Measurements from ENCODE around the gene LRRC45. TPM values are rescaled to one million over a fixed set of nuclear protein-coding genes. Genes with fewer than 3 reads are reported as not detected.

LRRC45 gene
- total and polyA plus RNA-seq, 9 donors, result 0.67 to 16.4 (median 7.1) TPM

- Histone ChIP-seq H3K36me3 (no peaks in the 10 kb centered on the region), H3K4me3 (no peak overlapping the region), H3K27ac (no peak overlapping the region), H3K27me3 (no peaks in the 10 kb centered on the region), H3K9me3 (no peaks in the 10 kb centered on the region), H3K4me1 (ENCODE audit: insufficient read depth) (peaks cover 2% of the 10 kb centered on the region)
- intact Hi-C loops (cut with DNase I), result no loop called here
- DNase-seq, result no peak
- 75 to 81% (median 77%) methylated on average over 36 of the region's 36 CpGs for WGBS, 3 donors
- TF ChIP-seq, protein P1, sequence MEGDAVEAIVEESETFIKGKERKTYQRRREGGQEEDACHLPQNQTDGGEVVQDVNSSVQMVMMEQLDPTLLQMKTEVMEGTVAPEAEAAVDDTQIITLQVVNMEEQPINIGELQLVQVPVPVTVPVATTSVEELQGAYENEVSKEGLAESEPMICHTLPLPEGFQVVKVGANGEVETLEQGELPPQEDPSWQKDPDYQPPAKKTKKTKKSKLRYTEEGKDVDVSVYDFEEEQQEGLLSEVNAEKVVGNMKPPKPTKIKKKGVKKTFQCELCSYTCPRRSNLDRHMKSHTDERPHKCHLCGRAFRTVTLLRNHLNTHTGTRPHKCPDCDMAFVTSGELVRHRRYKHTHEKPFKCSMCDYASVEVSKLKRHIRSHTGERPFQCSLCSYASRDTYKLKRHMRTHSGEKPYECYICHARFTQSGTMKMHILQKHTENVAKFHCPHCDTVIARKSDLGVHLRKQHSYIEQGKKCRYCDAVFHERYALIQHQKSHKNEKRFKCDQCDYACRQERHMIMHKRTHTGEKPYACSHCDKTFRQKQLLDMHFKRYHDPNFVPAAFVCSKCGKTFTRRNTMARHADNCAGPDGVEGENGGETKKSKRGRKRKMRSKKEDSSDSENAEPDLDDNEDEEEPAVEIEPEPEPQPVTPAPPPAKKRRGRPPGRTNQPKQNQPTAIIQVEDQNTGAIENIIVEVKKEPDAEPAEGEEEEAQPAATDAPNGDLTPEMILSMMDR (IDR thresholded peaks at IDR 0.05), result no peak
- no peak for TF ChIP-seq POLR2A (IDR thresholded peaks at IDR 0.05)
- TF ChIP-seq EP300 (IDR thresholded peaks at IDR 0.05), result no peak
These were observed 57.1 kb downstream of the LRRC45 start for GRCh38 chr17:82080048-82080788.

Other genes with a start within 250 kb of the LRRC45 start
- gene GCGR, start 219.2 kb upstream of the LRRC45 start, total RNA-seq, result not detected
- gene GCGR, start 219.2 kb upstream of the LRRC45 start, polyA plus RNA-seq, result not detected
- 100 to 1,000 TPM in 3 of 7 donors, 10 to 100 TPM in 4; 81.1 to 135 (median 97.0) TPM for gene MCRIP1, start 190.0 kb upstream of the LRRC45 start, total RNA-seq
- gene MCRIP1, start 190.0 kb upstream of the LRRC45 start, polyA plus RNA-seq, result 100 to 1,000 TPM in 1 of 2 donors, under 1 TPM in 1; 0.30 to 129 TPM
- gene PPP1R27, start 188.3 kb upstream of the LRRC45 start, total RNA-seq, result not detected
- gene PPP1R27, start 188.3 kb upstream of the LRRC45 start, polyA plus RNA-seq, result under 1 TPM in 1 of 2 donors, not detected in 1; 0.22 TPM
- 100 to 1,000 TPM; 230 to 435 (median 312) TPM for gene P4HB, start 162.8 kb upstream of the LRRC45 start, total RNA-seq
- 1,000 to 10,000 TPM in 1 of 2 donors, 100 to 1,000 TPM in 1; 222 to 2,080 TPM for gene P4HB, start 162.8 kb upstream of the LRRC45 start, polyA plus RNA-seq
- gene ARHGDIA, start 152.0 kb upstream of the LRRC45 start, total RNA-seq, result 100 to 1,000 TPM in 6 of 7 donors, 10 to 100 TPM in 1; 52.0 to 455 (median 318) TPM
- 100 to 1,000 TPM in 1 of 2 donors, 10 to 100 TPM in 1; 65.8 to 158 TPM for gene ARHGDIA, start 152.0 kb upstream of the LRRC45 start, polyA plus RNA-seq
- 100 to 1,000 TPM in 1 of 7 donors, 10 to 100 TPM in 6; 27.2 to 160 (median 58.5) TPM for gene ALYREF, start 131.7 kb upstream of the LRRC45 start, total RNA-seq
- gene ALYREF, start 131.7 kb upstream of the LRRC45 start, polyA plus RNA-seq, result 10 to 100 TPM; 14.2 to 34.1 TPM
- gene ANAPC11, start 131.6 kb upstream of the LRRC45 start, total RNA-seq, result 100 to 1,000 TPM in 1 of 7 donors, 10 to 100 TPM in 6; 49.4 to 135 (median 81.0) TPM
- gene ANAPC11, start 131.6 kb upstream of the LRRC45 start, polyA plus RNA-seq, result 100 to 1,000 TPM in 1 of 2 donors, 1 to 10 TPM in 1; 6.1 to 132 TPM
- gene NPB, start 121.1 kb upstream of the LRRC45 start, total RNA-seq, result 1 to 10 TPM in 5 of 7 donors, under 1 TPM in 2; 0.67 to 3.1 (median 1.4) TPM
- 1 to 10 TPM in 1 of 2 donors, under 1 TPM in 1; 0.43 to 1.3 TPM for gene NPB, start 121.1 kb upstream of the LRRC45 start, polyA plus RNA-seq
- gene PCYT2, start 111.9 kb upstream of the LRRC45 start, total RNA-seq, result 10 to 100 TPM; 12.6 to 71.4 (median 25.7) TPM
- 10 to 100 TPM; 20.6 to 29.7 TPM for gene PCYT2, start 111.9 kb upstream of the LRRC45 start, polyA plus RNA-seq
- gene SIRT7, start 105.1 kb upstream of the LRRC45 start, total RNA-seq, result 10 to 100 TPM; 12.6 to 17.7 (median 15.5) TPM
- gene SIRT7, start 105.1 kb upstream of the LRRC45 start, polyA plus RNA-seq, result 10 to 100 TPM in 1 of 2 donors, 1 to 10 TPM in 1; 3.4 to 15.2 TPM
- 10 to 100 TPM; 10.6 to 21.1 (median 16.3) TPM for gene MAFG, start 95.6 kb upstream of the LRRC45 start, total RNA-seq
- 10 to 100 TPM in 1 of 2 donors, 1 to 10 TPM in 1; 9.5 to 11.8 TPM for gene MAFG, start 95.6 kb upstream of the LRRC45 start, polyA plus RNA-seq
- gene PYCR1, start 86.0 kb upstream of the LRRC45 start, total RNA-seq, result 100 to 1,000 TPM in 1 of 7 donors, 10 to 100 TPM in 2, 1 to 10 TPM in 4; 1.5 to 119 (median 9.4) TPM
- gene PYCR1, start 86.0 kb upstream of the LRRC45 start, polyA plus RNA-seq, result 1 to 10 TPM; 6.1 to 8.1 TPM
- gene MYADML2, start 76.1 kb upstream of the LRRC45 start, total RNA-seq, result not detected
- gene MYADML2, start 76.1 kb upstream of the LRRC45 start, polyA plus RNA-seq, result not detected
- under 1 TPM in 3 of 7 donors, not detected in 4; 0.20 to 0.36 (median 0.24) TPM for gene NOTUM, start 62.1 kb upstream of the LRRC45 start, total RNA-seq
- under 1 TPM in 1 of 2 donors, not detected in 1; 0.05 TPM for gene NOTUM, start 62.1 kb upstream of the LRRC45 start, polyA plus RNA-seq
- 10 to 100 TPM; 18.0 to 39.9 (median 25.8) TPM for gene ASPSCR1, start 45.7 kb upstream of the LRRC45 start, total RNA-seq
- 10 to 100 TPM in 1 of 2 donors, 1 to 10 TPM in 1; 1.6 to 24.3 TPM for gene ASPSCR1, start 45.7 kb upstream of the LRRC45 start, polyA plus RNA-seq
- gene CENPX, start 427 bp upstream of the LRRC45 start, total RNA-seq, result 10 to 100 TPM; 27.5 to 59.7 (median 35.3) TPM
- gene CENPX, start 427 bp upstream of the LRRC45 start, polyA plus RNA-seq, result 10 to 100 TPM in 1 of 2 donors, 1 to 10 TPM in 1; 3.3 to 68.8 TPM
- 1 to 10 TPM; 1.2 to 7.8 (median 3.3) TPM for gene RAC3, start 8.4 kb downstream of the LRRC45 start, total RNA-seq
- 1 to 10 TPM in 1 of 2 donors, under 1 TPM in 1; 0.40 to 5.8 TPM for gene RAC3, start 8.4 kb downstream of the LRRC45 start, polyA plus RNA-seq
- gene DCXR, start 14.4 kb downstream of the LRRC45 start, total RNA-seq, result 100 to 1,000 TPM in 6 of 7 donors, 10 to 100 TPM in 1; 87.6 to 217 (median 131) TPM
- gene DCXR, start 14.4 kb downstream of the LRRC45 start, polyA plus RNA-seq, result 100 to 1,000 TPM in 1 of 2 donors, 10 to 100 TPM in 1; 16.7 to 144 TPM
- 10 to 100 TPM; 33.3 to 53.0 (median 44.7) TPM for gene RFNG, start 28.5 kb downstream of the LRRC45 start, total RNA-seq
- 10 to 100 TPM; 20.9 to 61.3 TPM for gene RFNG, start 28.5 kb downstream of the LRRC45 start, polyA plus RNA-seq
- 10 to 100 TPM; 48.8 to 96.2 (median 80.1) TPM for gene GPS1, start 28.6 kb downstream of the LRRC45 start, total RNA-seq
- gene GPS1, start 28.6 kb downstream of the LRRC45 start, polyA plus RNA-seq, result 10 to 100 TPM; 12.4 to 77.8 TPM
- gene DUS1L, start 42.5 kb downstream of the LRRC45 start, total RNA-seq, result 10 to 100 TPM; 40.1 to 72.4 (median 67.7) TPM
- 10 to 100 TPM; 15.0 to 62.5 TPM for gene DUS1L, start 42.5 kb downstream of the LRRC45 start, polyA plus RNA-seq
- gene FASN, start 74.9 kb downstream of the LRRC45 start, total RNA-seq, result 100 to 1,000 TPM in 1 of 7 donors, 10 to 100 TPM in 5, 1 to 10 TPM in 1; 9.8 to 168 (median 53.8) TPM
- 10 to 100 TPM in 1 of 2 donors, 1 to 10 TPM in 1; 1.3 to 16.0 TPM for gene FASN, start 74.9 kb downstream of the LRRC45 start, polyA plus RNA-seq
- 10 to 100 TPM; 22.9 to 65.0 (median 41.9) TPM for gene CCDC57, start 189.5 kb downstream of the LRRC45 start, total RNA-seq
- gene CCDC57, start 189.5 kb downstream of the LRRC45 start, polyA plus RNA-seq, result 10 to 100 TPM in 1 of 2 donors, 1 to 10 TPM in 1; 7.7 to 22.2 TPM
- 10 to 100 TPM; 10.5 to 23.2 (median 18.0) TPM for gene SLC16A3, start 205.7 kb downstream of the LRRC45 start, total RNA-seq
- 1 to 10 TPM; 3.5 to 5.0 TPM for gene SLC16A3, start 205.7 kb downstream of the LRRC45 start, polyA plus RNA-seq